GM19455 (cell line): ENCODE data around the gene FOXL2NB.

Experiments used
- ATAC-seq: cut with Tn5 transposase; IDR thresholded peaks from one replicate; pipeline ENCODE4 v1.9.1; 2021; ENCODE audit not compliant: unreplicated experiment

Gene FOXL2NB

DNA sequence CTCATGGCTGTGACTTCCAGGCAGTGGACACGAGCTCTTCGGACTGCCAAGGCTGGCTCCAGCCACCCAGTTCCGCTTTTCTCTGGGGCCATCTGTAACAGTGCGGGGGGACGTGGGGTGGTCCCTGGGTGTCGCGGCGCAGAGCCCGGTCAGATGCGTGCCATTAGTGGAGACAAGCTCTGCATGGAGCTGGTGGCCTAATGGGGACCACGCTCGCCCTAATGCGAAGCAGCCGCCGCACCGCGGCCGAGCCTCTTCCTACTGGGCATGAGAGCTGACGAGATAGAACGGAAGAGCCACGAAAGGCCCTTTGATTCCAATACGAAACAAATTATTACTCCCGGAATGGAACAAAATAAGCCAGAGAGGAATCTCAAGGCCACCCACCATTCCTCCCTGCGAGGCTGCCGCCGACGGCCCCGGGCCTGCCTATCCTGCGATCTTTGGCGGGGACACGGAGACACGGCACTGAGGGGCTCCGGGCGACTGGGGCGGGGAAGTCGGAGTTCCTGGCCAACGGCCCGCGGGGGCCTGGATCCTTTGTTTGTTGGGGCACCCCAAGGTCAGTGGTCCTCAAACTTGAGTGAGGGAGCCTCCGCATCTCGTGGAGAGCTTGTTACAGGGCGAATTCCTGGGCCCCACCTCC is 18.2 kb upstream of the FOXL2NB start:
- ATAC-seq = no peak

DNA sequence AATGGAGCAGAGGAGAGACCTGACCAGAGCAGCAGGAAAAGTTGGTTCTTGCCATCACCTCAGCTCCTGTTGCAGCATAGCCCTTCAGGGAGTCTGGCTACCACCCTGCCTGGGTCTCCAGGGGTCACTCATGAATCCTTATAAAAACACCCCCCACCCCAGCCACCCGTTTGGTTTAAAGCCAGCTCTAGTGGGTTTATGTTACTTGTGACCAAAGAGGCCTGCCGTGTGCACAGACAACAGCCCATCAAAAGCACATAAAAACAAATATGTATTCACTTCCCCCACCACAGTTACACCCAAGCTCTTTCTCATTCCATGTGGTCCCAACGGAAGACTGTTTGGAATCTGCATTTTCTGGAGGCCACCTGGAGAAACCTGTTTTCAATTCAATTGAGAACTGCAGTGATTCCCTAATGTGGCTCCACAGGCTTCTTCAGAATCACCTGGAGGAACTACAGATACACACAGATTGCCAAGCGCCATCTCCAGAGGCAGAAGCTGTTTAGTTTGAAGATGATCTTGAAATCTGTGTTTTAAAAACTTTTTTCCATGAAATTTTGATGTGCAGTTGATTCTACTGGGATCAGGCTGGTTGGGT is 13.8 kb upstream of the FOXL2NB start:
- ATAC-seq = no peak

DNA sequence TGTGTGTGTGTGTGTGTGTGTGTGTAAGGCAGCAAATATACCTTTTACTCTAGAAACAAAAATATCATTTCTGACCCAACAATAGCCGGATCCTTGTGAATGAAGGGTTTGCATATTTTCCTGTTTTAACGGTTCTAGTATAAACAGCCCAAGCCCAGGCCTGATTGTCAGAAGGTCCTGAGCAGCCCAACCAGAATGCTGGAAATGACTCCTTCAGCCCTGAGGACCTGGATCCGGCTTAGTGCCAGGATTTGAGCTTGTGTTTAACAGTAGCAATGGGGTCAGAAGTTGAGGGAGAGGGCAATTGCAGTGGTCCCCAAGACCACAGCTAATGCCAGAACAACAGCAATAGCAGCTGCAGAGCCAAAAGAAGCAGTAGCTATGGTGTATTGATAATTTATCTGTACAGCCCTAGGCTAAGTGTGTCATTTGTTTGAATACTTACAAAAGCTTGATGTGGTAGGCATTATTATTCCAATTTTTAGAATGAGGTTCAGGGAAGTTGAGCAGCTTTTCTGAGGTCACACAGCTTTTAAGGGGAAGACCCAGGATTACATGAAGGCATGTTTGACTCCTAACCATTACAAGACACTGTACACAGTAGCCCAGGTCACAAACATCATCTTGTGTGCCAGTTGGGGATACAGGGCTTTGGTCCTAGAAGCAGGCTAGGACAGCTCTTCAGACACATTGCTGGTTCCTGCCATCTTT is 12.9 kb upstream of the FOXL2NB start:
- ATAC-seq = no peak

DNA sequence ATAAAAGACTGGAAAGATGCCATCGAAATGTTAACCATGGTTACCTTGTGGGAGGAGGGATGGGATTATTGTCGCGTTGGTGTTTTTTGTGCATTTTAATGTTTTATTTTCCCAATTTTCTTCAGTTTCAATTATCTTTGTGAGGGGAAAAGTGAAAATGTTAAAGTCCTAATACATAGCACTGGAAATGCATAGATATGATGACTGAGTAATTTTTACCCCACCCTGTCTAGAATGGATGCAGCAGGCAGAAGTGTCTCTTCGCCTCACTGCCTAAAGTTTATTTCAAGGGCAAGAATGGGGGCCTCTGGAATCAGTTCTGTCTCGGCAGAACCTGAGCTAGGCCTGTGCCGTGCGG is 11.5 kb upstream of the FOXL2NB start:
- ATAC-seq = no peak

DNA sequence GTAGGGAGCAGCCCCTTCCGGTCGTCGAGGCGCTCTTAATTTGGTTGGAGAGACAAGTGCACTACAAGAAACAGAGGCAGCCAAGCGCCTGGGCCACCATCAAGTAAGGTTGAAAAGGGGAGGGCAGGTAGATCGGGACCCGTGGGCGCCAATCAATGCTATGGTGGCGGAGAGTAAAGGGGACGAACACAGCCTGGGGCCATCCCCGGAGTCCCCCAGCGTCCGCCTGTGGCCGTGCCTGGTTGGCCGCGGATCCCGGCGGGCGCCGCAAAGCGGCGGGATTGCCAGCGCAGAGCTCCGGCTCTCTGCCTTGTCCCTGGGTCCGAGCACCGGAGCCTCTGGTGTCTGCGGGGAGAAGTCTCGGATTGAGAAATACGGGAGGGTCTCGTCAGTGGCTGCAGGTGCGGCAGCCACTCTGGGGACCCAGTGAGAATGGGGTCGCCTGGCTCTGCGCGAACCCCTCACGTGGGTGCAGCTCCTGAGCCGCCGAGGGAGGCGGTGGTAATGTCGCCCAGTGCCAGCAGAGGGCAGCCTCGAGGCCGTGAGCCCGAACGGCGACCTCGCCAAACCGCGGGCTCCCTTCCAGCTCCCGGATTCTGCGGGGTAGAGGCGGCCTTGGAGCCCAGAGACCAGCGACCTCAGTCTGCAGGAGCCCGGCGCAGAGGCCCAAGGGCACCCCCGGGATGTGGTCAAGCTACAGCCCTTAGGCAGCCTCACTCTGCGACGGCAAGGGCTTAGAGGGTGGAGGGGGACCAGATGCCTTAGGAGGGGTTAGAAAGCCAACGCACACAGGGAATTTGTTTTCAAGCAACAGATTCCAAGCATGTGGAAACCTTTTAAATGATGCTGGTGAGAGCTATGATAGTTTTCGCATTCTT is 10.9 kb upstream of the FOXL2NB start:
- ATAC-seq = peak; percentile 72

DNA sequence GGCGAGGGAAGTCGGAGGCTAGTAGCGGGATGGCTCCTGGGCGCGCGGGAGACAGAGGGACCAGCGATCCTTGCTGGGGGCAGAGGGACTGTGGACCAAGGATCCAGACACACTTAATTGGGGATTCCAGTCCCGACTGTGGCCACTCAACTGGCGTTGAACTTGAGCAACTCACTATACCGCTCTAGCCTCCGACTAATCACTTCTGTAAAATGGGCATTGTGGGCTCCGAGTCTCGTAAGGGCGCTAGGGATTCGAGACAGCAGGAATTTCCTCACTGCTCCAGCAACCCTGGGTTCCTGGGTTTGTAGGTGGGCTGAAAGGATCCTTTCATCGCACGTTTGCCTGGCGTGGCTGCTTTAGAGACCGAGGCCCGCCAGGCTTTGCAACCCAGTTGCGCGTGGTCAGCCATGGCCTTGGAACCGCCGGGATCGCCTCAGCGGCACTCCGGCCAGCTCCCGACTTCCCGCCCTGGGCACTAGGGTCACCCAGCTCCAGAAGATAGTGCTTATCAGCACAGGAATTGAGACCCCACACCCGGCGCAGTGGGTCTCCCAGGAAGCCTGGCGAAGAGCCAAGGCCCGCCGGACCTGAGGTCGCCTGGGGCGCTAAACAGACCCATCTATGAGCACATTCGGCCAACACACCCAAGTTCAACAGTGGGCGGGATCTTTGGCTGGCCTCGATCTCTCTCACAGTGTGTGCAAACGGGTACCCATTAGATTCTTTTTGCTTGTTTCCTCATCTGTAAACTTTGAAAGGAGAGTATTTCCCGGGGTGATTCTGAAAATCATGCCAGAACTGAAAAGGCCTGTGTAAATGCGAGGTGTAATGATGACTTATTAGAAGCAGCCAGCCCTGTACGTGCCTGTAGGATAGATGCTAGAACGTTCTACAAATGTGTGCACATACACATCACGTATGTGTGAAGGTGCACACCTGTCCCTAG is 10.0 kb upstream of the FOXL2NB start:
- no peak for ATAC-seq

DNA sequence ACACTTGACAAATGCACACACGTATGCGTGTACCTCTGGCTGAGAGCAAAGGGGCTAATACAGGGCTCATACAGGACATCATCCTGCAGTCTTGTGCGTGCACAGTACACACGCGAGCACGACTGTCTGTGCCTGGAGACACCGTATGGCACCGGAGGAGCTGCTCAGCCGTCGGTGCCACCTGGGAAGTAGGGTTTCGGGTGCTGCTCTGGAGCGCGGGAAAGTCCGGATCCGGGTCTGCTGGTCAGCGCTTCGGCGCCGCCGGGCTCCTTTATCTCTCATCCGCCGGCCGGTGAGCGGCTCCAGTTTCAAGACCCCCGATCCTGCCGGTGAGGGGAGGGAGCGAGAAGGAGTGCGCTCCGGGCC is 9.3 kb upstream of the FOXL2NB start:
- no peak for ATAC-seq

DNA sequence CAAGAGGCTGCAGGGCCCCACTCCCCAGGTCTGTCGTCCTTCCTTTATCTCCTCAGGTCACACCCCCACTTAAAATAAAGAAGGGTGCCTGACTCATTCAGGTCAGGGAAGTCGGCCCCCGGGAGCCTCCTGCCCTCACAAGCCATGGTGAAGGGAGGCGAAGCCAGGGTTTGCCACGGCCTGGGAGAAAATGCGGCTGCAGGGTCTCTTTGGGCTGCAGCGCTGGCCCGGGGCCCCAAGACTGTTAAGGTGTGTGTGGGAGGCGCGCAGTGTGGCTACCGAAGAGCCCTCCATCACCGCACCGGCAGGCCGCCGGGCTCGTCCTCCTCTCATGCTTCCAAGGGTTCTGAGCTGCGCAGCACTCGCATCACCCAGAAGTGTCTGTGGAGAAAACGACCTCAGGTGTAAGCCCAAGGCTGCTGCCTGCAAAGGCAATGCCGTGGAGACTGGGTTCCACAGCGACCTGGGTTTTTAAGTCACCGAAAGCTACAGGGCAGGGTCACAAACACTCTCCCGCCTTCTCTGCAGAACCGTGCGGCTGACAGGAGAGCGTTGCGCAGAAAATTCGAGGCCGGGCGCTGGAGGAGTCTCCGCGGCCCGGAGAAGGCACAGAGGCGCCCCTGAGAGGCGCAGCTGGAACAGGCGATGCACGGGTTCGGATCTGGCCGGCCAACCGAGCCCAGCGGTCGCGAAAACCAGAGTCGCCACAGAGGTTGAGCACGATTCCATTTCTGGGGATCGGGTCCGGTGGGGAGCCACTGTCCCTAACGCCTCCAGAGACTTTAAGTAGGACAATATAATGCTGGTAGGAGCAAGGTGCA is 8.8 kb upstream of the FOXL2NB start:
- ATAC-seq = no peak

DNA sequence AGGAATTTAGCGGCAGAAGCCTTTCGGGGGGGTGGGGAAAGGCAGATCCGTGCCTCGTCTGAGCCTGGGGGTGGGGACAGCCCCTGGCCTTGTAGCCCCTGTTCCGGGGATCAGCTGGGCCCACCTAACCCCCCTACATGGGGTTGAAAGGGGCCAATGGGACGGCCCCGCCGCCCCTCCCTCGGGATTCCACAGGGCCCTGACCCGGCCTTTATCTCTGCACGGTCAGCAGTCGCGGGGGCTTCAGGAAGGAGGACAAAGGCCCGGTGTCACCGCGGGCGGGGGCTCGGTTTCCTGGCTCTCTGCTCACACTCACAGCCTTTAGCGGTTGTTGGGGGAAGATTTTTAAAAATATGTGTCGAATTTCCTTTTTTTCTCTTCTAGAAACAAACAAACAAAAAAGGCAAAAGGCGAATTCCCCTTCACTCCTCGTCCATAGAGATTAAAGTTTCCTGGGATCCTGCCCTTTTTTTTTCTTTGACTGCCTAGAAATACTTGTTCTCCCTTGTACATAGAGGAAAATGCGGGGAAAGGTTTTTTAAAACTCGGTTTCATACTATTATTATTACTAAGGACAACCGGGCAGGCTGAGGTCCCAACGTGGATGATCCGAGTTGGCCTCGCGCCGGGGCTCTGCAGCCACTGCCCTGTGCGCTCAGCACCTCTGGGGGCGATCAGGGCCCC is 8.0 kb upstream of the FOXL2NB start:
- no peak for ATAC-seq

DNA sequence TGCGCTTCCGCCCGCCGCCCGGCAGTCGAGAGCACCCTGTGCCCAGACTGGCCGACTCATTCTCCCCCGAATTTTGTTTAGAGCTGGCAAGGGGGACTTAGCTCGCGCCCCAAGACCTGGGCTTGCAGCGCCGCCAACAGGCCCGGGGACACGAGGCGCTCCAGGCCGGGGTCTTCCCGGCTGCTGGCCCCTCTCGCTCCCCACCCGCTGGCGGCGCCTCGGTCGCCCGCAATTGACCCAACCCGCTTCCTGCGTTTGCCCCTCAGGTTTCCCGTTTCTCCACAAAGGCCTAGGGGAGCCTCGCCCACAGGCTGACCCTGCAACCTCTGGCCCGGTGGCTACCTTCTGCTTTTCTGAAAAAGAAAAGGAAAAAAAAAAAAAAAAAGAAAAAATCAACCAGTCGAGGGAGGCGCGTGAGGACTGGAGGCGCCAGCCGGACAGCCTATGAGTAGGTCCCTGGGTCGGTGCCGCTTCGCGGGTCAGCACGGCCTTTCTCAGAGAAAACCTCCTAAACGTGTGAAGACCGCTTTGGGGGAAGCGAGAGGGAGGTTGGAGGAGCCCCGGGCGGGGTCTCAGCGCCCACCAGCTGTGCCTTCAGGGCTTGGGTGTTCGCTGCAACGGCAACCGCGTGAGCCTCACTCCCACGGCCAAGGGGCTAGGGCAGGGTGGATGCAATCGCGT is 7.3 kb upstream of the FOXL2NB start:
- ATAC-seq = no peak

DNA sequence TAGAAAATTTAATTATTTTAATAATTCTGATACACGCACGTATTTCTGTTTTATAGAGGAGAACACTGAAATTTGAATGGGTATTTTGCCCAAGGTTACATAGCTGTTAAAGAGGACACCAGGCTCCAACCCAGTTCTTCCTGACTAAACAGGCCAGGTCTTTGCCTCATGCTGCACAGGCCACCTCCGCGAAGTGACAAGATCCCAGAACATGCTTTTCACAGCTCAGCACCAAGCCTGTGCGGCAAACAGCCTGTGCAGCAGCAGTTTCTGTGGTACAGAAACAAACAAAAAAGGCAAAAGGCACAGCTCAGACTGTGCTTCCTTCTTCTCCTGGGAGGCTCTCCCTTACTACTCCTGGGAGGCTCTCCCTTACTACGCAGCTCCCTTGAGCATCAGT is 6.6 kb upstream of the FOXL2NB start:
- no peak for ATAC-seq

DNA sequence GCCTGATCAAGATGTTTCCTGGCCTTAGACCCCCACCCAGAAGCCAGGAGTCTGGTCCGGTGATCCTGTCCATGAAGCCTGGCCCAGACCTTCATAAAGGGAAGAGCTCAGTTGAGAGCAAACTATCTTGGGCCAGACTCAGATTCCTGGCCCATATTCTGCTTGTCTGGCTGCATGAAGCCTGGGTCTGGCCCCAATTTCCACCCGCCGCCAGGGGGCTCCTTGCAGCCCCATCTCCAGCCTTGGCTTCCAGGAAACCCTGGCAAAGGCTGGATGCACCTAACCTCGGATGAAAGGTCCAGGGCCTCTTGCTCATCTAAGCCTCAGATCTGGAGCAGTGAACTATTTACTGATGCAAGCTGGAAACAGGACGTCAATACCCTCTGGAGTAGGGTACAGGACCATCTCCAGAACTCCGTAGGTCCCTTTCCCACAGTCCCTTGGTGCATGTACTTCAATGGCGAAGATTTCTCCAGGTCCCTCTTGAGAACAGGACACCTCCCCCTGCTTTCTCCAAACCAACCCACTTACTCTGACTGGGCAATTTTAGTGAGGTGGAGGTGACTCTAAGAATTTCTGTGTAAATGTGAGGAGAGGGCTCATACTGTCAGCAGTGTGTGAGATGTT is 5.6 kb upstream of the FOXL2NB start:
- no peak for ATAC-seq

DNA sequence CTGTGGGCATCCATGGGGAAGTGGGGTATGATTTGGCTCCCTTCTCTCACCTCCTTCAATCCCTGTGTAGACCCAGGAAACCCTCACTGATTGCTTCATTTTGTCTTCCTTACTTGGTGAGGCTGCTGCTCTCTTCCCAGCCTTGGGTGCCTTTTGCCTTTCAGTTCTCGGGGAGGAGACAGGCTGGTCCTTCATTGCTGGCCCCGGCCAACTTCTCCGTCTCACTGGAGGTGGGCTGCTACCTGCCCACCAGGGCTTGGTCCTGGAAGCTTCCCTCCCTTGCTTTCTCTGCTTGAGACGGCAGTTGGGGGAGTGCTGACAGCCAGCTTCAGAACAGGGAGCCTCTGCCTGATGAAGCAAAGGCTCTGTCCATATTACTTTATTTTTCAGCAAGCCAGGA is 4.7 kb upstream of the FOXL2NB start:
- no peak for ATAC-seq

DNA sequence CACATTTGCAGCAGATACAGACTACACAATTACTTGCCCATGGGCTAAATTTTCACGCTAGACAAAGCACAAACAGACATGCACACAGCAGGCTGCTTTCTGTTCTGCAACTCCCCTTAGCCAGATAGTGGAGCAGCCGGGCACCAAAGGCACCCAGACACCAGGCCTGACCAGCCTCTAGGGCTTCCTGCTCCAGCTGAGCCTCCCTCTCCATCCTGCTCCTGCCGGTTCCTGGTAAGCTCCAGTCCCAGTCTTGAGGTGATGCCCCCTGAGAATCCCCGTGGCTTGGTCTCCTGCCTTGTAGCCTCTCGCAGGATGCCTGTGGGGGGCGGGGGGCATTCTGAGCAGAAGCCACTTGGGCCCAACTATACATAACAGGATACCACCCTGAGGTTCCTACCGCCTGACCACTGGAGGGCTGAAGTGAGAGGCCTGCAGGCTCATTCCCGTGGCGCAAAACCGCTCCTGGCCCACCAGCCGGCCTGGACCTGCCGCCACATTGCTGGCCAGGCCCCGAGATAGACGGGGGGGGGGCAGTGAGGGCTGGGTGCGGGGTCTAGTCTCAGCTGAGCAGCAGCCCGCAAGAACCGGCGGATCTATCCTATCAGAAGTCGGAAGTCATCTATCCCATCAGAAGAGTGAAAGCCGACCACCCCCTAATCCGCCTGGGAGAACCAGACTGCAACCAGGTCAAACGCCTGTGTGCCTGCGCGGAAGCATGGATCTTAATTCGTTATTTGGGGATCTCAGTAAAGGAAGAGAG is 4.0 kb upstream of the FOXL2NB start:
- no peak for ATAC-seq

DNA sequence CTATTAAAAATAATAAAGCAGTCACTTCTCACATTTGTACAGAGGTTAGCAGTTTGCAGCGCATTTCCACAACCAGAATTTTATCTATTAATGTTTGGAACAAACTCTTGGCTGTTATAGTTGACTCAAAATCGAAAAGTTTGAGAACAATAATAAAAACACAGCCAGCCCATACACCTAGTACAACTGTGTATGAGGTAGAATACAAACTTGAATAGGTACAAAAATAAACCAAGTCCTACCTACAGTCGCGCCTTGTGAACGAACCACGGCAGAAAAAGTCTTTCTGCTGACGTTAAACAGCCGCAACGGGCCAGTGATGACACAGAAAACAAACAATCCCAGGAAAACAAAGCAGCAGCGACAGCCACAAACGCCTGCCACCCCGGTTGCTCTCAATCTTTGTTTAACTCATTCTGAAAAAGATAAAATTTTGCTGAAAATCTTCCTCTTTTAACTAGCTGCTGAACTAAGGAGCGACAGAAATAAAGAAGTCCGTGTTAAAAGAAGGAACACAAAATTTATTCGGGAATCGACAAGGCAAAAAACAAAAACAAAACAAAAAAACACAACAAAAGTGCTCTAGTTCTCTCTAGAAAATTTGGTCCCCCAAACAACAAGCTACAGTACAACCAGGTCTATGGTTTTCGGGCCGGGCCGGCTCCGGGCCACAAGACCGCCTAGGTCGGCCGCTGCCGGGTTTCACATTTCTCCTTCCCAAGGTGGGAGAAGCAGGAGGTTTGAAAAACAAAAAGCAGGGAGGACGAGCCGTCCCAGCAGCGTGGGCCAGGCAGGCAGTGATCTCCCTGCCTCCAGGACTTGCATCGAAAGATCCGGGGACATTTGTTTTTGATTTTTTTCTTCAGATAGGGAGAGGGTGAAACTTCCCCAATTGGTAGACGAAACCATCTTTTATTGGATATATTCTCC is 3.0 kb upstream of the FOXL2NB start:
- no peak for ATAC-seq

DNA sequence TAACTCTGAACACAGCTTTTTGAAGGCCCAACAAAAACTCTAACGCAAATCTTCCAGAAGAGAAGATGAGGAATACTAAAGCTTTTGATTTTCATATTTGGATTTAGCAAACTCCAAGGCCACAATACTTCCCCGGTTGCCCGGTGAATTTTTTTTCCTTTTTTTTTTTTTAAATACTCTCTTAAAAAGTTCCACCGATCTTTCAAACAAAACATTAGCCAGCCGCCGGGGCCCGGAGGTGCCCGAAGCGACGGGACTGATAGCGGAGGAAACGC is 2.4 kb upstream of the FOXL2NB start:
- ATAC-seq = no peak
